OCI-M2 (cell line): ENCODE data around the gene KRTAP5-8.
"Not testable (repeated sequence)": the region's sequence is repeated elsewhere in the genome, so short reads cannot be mapped to it uniquely, and the experiment has no call there.

Source experiments
- DNase-seq: peaks from one replicate; lab custom pipeline; 2025; ENCODE audit not compliant: unreplicated experiment; lab: John Stamatoyannopoulos, UW

The KRTAP5-8 gene

GRCh38 chr11:71542879-71543777 lies 5.3 kb downstream of the KRTAP5-8 start:
- no peak for DNase-seq

- DNase-seq = no peak
These were observed 6.0 kb downstream of the KRTAP5-8 start for GRCh38 chr11:71543866-71544265.

GRCh38 chr11:71544525-71545214 lies 6.8 kb downstream of the KRTAP5-8 start:
- no peak for DNase-seq

- DNase-seq = no peak
These were observed 7.7 kb downstream of the KRTAP5-8 start for GRCh38 chr11:71545405-71545966.

- no peak for DNase-seq
These were observed 10.3 kb downstream of the KRTAP5-8 start, which contains the start of gene KRTAP5-9 for GRCh38 chr11:71548120-71548519. Gene KRTAP5-9 (plus strand): TSS chr11:71548420. CDS start chr11:71548658, 238 bp downstream.

- DNase-seq = no peak
These were observed 10.9 kb downstream of the KRTAP5-8 start for GRCh38 chr11:71548716-71549151.

GRCh38 chr11:71551711-71552110 lies 13.9 kb downstream of the KRTAP5-8 start:
- DNase-seq = no peak

GRCh38 chr11:71554996-71555395 lies 17.2 kb downstream of the KRTAP5-8 start:
- DNase-seq = no peak

- DNase-seq = no peak
These were observed 17.7 kb downstream of the KRTAP5-8 start for GRCh38 chr11:71555508-71555907.

GRCh38 chr11:71556018-71556417 lies 18.2 kb downstream of the KRTAP5-8 start:
- no peak for DNase-seq

GRCh38 chr11:71557257-71557656 lies 19.4 kb downstream of the KRTAP5-8 start:
- DNase-seq = no peak

GRCh38 chr11:71558996-71559395 lies 21.2 kb downstream of the KRTAP5-8 start:
- DNase-seq = no peak

- no peak for DNase-seq
These were observed 24.3 kb downstream of the KRTAP5-8 start for GRCh38 chr11:71562120-71562519.

GRCh38 chr11:71563406-71563805 lies 25.6 kb downstream of the KRTAP5-8 start:
- DNase-seq = no peak

- DNase-seq = no peak
These were observed 26.6 kb downstream of the KRTAP5-8 start for GRCh38 chr11:71564430-71564829.

GRCh38 chr11:71565263-71565662 lies 27.4 kb downstream of the KRTAP5-8 start, which contains the start of gene KRTAP5-10:
Gene KRTAP5-10 (plus strand): TSS chr11:71565563. CDS start chr11:71565588, 25 bp downstream.
- no peak for DNase-seq

- DNase-seq = no peak
These were observed 28.3 kb downstream of the KRTAP5-8 start for GRCh38 chr11:71566081-71566620.

GRCh38 chr11:71566626-71567599 lies 29.1 kb downstream of the KRTAP5-8 start:
- DNase-seq = not testable (repeated sequence)

GRCh38 chr11:71567633-71568032 lies 29.8 kb downstream of the KRTAP5-8 start:
- not testable (repeated sequence) for DNase-seq

- DNase-seq = no peak
These were observed 31.0 kb downstream of the KRTAP5-8 start for GRCh38 chr11:71568704-71569349.
